RWPE2 (cell line): ENCODE results near the gene TRIM16.
"Not testable (repeated sequence)": the region's sequence is repeated elsewhere in the genome, so short reads cannot be mapped to it uniquely, and the experiment has no call there.

Experiments used
- ATAC-seq: fragments of 200-7000 bp; cut with Tn5 transposase; 3 replicates; pipeline ENCODE4 v1.9.1; 2021; ENCODE audit warnings: low read depth
- DNase-seq: peaks from one replicate; pipeline ENCODE4 v3.0.0-alpha.2; 2020; ENCODE audit warnings: low spot score
- H3K27ac ChIP-seq: fragments of 450-650 bp; 2 replicates; pipeline ENCODE4 v1.5.1; 2017; ENCODE audit warnings: mild to moderate bottlenecking; ENCODE audit not compliant: poor library complexity, severe bottlenecking
- H3K27me3 ChIP-seq: fragments of 250-450 bp; sonication (Bioruptor Pico); 2 replicates; pipeline ENCODE4 v1.5.1; 2021; ENCODE audit warnings: mild to moderate bottlenecking, moderate library complexity; ENCODE audit not compliant: insufficient read depth, poor library complexity, severe bottlenecking
- H3K36me3 ChIP-seq: fragments of 250-450 bp; sonication (Bioruptor Pico); 2 replicates; pipeline ENCODE4 v1.5.1; 2020; ENCODE audit warnings: low read depth, mild to moderate bottlenecking, moderate library complexity
- H3K4me1 ChIP-seq: fragments of 250-450 bp; sonication (Bioruptor Pico); 2 replicates; pipeline ENCODE4 v1.5.1; 2021; ENCODE audit warnings: mild to moderate bottlenecking, moderate library complexity; ENCODE audit not compliant: insufficient read depth, poor library complexity, severe bottlenecking
- H3K4me3 ChIP-seq: fragments of 250-450 bp; sonication (Bioruptor Pico); 2 replicates; pipeline ENCODE4 v1.5.1; 2021; ENCODE audit warnings: mild to moderate bottlenecking, moderate library complexity; ENCODE audit not compliant: severe bottlenecking
- H3K9me3 ChIP-seq: fragments of 250-450 bp; sonication (Bioruptor Pico); 2 replicates; pipeline ENCODE4 v1.5.1; 2021; ENCODE audit warnings: mild to moderate bottlenecking, moderate library complexity; ENCODE audit not compliant: severe bottlenecking

The TRIM16 gene

DNA sequence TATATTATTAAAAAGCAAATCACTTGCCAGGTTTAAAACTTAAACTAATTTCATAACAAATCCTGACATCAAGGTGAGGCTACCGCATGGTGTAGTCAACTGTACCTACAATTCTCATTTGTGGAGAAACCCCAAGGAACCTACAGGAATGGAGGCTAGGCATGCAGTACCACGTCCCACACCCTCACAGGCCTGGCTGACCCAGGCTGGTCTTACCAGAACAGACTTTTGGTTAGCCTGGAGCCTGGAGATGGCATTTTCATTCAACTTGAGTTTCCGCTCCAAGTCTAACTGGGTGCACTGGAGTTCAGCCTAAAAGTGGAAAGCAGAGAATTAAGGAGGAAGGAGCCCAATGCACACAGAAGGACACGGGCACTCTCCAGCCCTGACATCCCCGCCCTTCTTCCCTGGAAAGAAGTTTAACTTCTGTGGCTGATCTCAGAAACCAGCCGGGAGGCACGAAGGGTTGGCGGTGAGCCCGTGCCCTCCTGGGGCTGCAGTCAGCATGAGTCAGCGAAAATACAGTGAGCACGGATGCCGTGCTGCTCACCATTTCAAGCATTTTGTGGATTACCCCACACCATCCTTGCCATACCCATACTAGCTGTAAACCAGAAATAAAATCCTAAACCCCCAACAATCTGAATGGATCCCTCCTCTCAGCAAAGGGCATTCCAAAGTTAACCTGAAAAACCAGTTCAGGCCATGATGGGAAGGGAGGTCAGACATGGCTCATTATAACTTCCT is 41.4 kb downstream of the TRIM16 start:
- H3K9me3 ChIP-seq, DNase-seq, H3K4me3 ChIP-seq, H3K27me3 ChIP-seq: not testable (repeated sequence)
- Histone ChIP-seq H3K36me3 (peaks cover 16% of the 10 kb centered on the region), H3K27ac (peak overlapping the region; percentile 83), H3K4me1 (peaks cover 13% of the 10 kb centered on the region)
- peak; percentile 78 for ATAC-seq

DNA sequence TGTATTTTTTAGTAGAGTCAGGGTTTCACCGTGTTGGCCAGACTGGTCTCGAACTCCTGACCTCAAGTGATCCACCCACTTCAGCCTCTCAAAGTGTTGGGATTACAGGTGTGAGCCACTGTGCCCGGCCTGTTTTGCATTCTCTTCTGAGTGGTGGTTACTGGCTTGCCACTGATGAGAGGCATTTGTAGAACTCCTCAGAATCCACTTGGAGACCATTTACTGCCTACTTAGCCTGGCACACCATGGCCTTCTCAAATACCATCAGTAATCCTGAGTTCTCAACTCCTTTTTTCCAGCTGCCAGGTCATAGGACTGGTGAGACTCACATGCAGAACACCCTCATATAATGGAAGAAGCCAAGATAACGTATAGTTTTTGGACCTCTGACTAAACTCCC is 42.1 kb downstream of the TRIM16 start:
- H3K4me3 ChIP-seq, ATAC-seq, H3K27me3 ChIP-seq, H3K9me3 ChIP-seq, DNase-seq: not testable (repeated sequence)
- H3K36me3 ChIP-seq = peaks cover 16% of the 10 kb centered on the region
- H3K4me1 ChIP-seq = peaks cover 13% of the 10 kb centered on the region
- peak overlapping the region; percentile 83 for H3K27ac ChIP-seq

DNA sequence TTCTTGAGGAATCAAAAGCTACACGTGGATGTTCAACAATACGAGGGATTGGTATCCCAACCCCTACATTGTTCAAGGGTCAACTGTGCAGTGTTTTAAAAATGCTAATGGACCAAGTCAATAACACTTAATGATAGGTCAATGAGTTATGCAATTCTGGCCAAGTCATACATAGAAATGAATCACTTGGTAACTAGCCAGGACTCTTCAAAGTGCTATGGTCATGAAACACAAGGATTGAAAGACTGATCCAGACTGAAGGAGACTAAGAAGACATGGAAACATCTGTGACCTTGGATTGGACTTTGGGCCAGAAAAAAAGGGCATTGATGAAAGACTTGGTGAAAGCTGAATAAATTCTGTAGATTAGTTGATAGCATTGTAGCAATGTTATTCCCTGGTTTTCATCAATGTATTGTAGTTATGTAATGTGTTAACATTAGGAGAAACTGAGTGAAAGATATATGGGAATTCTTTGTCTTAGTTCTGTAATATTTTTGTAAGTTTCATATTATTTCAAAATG is 53.1 kb downstream of the TRIM16 start:
- ATAC-seq = peak; percentile 77
- not testable (repeated sequence) for H3K9me3 ChIP-seq, H3K27me3 ChIP-seq, DNase-seq, H3K27ac ChIP-seq, H3K4me3 ChIP-seq, H3K4me1 ChIP-seq
- H3K36me3 ChIP-seq = peaks cover 16% of the 10 kb centered on the region

DNA sequence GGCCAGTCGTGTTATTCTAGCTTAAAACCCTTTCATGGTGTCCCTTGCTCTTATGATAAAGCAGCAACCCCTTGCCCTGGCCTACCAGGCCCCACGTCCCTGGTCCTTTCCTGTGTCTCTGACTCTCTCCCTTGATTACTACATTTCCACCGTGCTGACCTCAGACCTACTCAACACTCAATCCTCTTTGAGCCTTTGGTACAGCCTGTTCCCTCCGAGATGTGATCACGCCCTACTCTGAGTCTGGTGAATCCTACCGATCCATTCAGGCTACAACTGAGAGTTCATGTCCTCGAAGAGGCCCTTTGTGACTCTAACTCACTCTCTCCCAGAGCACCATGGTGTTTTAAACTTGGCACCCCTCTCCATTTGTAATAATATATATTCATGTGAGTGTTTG is 54.1 kb downstream of the TRIM16 start:
- H3K9me3 ChIP-seq, H3K27ac ChIP-seq, H3K27me3 ChIP-seq, H3K4me1 ChIP-seq, DNase-seq, H3K4me3 ChIP-seq: not testable (repeated sequence)
- ATAC-seq = peak; percentile 36; the same call in 2 of the 3 replicates
- H3K36me3 ChIP-seq = peaks cover 16% of the 10 kb centered on the region

DNA sequence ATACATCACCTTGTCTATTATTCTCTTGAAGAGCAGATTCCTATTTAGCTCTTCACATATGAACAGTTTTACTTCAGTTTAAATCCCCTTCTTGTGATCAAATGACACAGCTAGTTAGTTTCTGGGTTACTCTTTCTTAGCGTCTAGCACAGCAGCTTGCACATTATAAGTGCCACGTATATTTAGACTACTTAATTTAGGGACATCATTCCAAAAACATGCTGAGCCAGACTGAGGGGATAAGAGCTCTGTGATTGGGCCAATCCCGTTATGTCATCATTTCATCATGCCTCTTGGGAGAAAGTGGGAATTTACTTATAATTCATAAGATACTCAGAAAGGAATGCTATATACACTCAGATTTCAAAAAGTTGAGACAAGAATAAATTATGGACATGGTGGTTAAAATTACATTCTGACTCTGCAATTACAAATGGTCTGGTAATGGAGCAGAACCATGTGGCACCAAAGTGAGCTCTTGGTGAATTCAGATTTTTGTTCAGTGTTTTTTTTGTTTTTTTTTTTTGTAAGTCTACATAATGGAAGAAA is 60.4 kb downstream of the TRIM16 start:
- H3K27me3 ChIP-seq, H3K4me3 ChIP-seq, H3K9me3 ChIP-seq, H3K4me1 ChIP-seq, H3K27ac ChIP-seq, H3K36me3 ChIP-seq, ATAC-seq, DNase-seq: not testable (repeated sequence)

DNA sequence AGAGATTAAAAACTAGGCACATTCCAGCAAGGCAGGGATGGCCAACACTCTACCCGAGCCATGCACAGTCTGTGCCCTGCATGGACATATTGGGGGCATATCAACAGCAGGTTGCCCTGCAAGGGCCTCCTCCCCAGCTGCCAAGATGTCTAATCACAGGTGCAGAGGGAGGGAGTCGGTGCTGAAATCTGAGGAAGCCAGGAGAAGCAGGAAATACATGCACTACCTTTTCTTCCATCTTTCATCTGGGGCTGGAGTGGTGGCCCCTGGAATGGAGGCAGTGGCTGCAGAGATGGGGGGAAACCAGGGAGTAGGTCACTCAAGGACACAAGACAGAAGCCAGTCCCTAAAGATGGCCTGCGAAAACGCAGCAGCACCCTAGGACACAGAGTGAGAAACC is 60.9 kb downstream of the TRIM16 start:
- not testable (repeated sequence) for ATAC-seq, DNase-seq, H3K36me3 ChIP-seq

DNA sequence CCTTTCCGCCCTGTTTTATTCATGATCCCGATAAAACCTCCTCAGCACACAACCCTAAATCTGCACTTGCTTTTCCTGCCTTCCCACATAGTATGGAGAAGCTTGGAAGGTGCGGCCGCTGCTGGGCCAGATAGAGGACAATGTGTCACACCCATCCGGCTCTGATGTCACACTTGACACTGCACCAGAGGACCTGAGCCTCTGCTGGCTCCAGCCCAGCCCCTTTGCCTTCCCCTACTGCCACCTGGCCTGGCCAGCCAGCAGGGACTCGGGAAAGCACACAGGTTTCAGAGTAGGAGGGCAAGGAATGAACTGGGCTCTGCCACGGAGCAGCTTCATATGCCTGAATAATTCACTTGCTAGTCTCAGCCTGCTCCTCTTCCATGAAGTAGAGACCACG is 62.0 kb downstream of the TRIM16 start:
- DNase-seq, ATAC-seq, H3K27ac ChIP-seq, H3K4me3 ChIP-seq, H3K9me3 ChIP-seq, H3K27me3 ChIP-seq, H3K4me1 ChIP-seq, H3K36me3 ChIP-seq: not testable (repeated sequence)

More for the DNA sequence above, 60.9 kb downstream of the TRIM16 start:
- not testable (repeated sequence) for H3K4me3 ChIP-seq, H3K27me3 ChIP-seq, H3K4me1 ChIP-seq, H3K27ac ChIP-seq, H3K9me3 ChIP-seq

DNA sequence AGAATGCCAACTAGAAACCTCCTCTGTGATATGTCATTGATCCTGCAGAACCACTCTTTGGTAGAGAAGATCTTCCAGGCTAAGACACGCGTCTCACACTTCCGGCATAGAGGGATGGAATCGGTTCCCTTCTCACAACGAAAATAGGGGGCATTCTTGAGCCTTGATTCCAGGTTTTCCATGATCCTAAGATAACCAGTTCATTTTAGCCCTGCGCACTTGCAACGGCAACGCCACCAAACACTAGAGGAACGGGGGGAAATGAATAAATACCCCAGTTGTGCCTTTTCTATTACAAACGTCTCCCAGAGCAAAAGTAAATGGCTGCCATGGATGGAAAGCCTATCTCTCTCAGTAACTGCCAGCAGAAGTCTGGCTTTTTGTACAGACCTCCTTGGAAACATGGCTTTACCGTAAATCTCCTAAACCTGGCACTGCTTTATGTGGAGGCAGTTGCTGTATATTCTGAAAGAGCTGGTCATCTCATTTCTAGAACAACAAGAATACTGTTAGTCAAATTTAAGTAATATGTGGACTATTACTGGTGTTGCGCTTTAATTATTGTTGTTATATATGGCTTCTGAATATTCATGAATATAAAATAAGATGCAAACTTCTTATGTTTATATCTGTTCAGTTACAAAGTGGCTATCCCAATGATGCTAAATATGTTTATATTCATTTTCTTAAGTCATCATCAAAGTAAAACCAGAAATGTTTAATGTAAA is 64.6 kb downstream of the TRIM16 start, which contains the start of gene FBXW10B:
TSS of gene FBXW10B (minus strand) at position 374 of the 728 bp plus-strand sequence. CDS start at position 182, 192 bp downstream.
- not testable (repeated sequence) for ATAC-seq, H3K27ac ChIP-seq, H3K36me3 ChIP-seq, H3K4me3 ChIP-seq, DNase-seq, H3K9me3 ChIP-seq, H3K4me1 ChIP-seq, H3K27me3 ChIP-seq

DNA sequence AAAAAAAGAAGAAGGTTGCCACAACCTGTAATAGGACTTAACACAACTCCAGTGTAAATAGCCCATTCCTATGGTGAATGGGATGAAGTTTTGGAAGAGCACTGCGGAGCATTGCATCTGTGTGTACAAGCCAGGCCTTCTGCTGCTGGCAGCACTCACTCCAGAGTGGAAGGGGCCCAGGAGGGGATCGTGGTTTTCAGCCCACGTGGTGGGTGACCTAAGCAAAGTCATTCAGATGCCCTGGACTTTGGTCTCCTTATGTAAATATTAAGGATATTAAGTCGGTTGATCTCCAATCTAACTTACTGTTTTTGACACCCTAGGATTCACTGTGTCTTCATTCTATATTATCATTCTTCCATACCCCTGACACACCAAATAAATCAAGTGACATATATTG is 67.3 kb downstream of the TRIM16 start:
- not testable (repeated sequence) for H3K9me3 ChIP-seq, H3K27ac ChIP-seq, DNase-seq, H3K4me3 ChIP-seq, H3K4me1 ChIP-seq, H3K36me3 ChIP-seq, ATAC-seq, H3K27me3 ChIP-seq

DNA sequence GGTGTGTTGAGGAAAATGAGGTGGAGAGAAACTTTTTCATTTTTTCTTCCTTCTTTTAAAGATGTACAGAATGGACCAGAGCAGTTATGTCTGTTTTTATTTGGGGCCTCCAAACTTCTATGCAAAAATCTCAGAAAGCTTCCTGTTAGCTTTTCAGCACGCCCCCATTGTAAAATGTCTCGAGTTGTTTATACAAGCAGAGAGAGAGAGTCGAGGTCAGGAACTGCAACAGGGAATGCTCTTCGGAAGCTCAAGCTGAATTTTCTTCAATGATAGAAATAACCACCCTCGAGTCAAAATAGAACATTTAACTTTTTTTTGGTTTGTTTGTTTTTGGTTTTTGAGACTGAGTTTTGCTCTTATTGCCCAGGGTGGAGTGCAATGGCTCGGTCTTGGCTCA is 68.3 kb downstream of the TRIM16 start:
- H3K27me3 ChIP-seq, H3K4me1 ChIP-seq, H3K27ac ChIP-seq, H3K9me3 ChIP-seq, H3K4me3 ChIP-seq, DNase-seq, H3K36me3 ChIP-seq, ATAC-seq: not testable (repeated sequence)

DNA sequence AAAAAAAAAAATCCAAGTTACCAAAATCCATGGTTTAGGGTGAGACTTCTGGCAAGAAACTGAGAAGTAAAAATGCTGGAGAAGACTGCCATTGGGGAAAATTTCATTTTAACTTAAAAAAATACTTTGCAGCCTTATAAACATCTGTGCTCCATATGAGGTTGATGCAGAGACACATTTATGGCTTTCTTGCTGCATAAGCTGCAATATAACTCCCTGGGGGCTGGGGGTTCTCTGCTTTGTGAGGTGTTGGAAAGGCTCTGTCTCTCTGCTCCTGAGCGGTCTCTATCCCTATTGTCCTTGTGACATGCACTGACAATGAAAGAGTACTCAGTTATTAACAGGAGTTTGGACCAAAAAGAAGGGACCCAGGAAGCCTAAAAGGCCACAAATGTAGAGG is 71.0 kb downstream of the TRIM16 start:
- not testable (repeated sequence) for H3K36me3 ChIP-seq, H3K4me1 ChIP-seq, H3K9me3 ChIP-seq, H3K4me3 ChIP-seq, ATAC-seq, DNase-seq, H3K27ac ChIP-seq, H3K27me3 ChIP-seq
